NOMO-1 (cell line): Measurements from ENCODE around the gene U2AF1L4.
A peak's percentile ranks its signal among the peaks of the same experiment; 100 is the strongest.

Source experiments
- DNase-seq, 2 experiments: peaks; one replicate each; lab custom pipeline; 2025; ENCODE audit not compliant: unreplicated experiment in 2 of 2; lab: John Stamatoyannopoulos, UW

U2AF1L4 gene, protein sequence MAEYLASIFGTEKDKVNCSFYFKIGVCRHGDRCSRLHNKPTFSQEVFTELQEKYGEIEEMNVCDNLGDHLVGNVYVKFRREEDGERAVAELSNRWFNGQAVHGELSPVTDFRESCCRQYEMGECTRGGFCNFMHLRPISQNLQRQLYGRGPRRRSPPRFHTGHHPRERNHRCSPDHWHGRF

DNA sequence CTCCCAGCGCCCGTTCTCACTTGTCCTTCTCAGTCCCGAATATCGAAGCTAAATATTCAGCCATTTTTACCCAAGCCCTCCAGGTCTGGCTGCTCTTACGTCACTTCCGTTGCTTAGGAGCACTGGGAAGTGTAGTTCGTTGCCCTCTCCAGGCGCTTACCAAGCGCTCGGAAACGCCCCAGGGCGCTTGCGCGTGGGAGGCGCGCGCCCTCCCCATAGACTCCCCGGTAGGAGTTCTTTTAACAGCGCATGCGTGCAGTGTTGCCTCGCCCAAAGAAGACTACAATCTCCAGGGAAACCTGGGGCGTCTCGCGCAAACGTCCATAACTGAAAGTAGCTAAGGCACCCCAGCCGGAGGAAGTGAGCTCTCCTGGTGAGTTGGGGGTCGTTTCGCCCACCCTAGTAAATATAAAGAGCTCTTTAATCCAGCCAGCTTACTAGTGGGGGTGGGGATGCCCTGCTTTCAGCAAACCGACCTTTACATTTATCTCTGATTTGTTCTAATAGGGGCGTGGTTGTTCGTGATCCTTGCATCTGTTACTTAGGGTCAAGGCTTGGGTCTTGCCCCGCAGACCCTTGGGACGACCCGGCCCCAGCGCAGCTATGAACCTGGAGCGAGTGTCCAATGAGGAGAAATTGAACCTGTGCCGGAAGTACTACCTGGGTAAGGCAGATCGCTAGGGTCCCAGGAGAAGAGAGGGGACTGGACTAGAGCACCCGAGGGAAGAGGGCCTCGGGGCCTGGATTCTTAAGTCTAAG, at the start of gene U2AF1L4, which contains the start of gene PSENEN:
Gene U2AF1L4 (minus strand): TSS at position 91 of the 759 bp plus-strand sequence. CDS start 27 bp downstream, at position 64.
Gene PSENEN (plus strand): TSS at position 324 of the 759 bp plus-strand sequence. CDS start 280 bp downstream, at position 604.
- DNase-seq: peak; percentile 96 to 99

DNA sequence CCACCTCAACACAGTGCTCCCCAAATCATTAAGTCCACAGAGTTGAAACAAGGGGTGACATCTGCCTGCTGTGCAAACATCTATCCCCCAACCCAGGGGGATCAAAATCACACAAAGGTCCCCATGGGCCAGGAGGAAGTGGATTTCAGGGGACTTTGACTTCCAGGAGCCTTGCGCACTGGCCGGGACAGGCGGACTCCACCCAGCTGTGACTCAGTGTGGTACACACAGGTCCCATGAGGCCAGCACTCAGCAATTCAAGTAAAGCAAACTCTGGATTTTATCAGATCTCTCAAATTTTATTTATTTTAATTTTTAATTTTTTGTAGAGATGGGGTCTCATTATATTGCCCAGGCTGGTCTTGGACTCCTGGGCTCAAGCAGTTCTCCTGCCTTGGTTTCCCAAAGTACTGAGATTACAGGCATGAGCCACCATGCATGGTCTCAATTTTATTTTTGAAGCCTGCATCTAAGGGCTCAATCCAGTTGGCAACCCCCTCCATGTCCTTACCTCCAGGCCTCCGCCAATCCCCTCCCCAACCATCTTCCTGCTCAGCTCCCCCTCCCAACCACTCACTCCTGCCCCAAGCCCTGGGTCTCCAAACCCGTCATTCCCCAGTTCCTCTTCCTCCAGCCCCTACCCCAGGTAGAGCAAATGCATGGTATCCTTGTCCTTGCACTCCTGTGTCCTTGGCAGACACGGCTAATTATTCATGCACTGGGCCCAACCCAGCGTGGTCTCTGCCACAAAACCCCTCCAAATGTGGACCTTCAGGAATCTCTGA, 48.4 kb upstream of the U2AF1L4 start:
- DNase-seq: no peak

DNA sequence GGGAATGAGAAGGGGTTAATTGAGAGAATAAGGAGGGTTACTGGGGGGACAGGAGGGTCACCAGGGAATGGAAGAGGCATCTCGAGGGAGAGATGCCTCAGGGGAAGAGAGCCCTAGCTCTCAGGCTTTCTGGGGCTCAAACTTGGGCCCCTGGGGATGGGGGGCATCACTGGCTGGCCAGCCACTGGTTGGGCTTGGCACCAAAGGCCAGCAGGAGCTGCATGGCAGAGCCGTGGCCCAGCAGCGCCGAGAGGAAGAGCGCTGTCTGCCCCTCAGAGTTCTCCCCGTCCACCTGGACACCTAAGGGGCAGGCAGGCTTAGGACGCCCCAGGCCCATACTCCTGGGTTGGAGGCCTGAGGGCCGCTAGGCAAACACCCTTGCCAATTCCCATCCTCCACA, 47.7 kb upstream of the U2AF1L4 start:
- no peak for DNase-seq

DNA sequence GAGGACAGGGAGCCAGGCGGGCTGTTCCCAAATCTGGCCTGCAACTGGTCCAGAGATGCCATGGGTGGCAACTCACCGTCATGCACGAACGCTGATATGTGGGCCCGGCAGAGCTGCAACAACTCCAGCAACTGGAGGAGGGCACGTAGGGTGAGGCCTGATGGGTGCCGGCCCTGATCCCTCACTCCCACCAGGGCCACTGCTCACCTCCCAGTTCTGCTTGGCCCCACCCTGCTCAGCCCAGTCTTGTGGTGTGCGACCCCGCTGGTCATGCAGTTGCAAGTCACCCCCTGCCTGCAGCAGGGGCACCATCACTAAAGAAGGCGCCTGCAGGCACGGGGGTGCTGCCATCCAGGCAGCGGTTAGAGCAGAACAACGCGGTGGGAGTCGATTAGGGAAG, 47.1 kb upstream of the U2AF1L4 start:
- no peak for DNase-seq

DNA sequence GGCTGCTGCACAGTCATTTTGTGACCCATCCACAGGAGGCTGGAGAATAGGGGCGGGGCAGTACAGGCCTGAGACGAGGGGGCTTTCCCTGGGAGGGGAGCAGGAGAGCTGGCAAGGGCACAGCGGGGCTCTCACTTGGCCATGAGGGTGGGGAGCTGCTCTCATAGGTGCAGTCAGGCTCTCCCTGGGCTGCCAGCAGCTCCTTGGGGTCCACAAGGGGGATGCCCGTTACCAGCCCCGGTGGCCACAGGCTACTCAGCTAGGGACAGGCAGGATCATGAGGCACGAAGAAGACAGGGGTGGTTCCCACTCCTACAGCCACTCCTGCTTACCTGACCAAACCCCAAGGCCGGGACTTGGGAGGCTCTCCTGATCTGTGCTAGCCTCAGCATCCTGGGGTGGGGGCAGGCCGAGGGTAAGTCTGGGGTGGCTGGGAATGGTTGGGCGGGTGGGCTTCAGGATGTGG, 46.6 kb upstream of the U2AF1L4 start:
- no peak for DNase-seq

DNA sequence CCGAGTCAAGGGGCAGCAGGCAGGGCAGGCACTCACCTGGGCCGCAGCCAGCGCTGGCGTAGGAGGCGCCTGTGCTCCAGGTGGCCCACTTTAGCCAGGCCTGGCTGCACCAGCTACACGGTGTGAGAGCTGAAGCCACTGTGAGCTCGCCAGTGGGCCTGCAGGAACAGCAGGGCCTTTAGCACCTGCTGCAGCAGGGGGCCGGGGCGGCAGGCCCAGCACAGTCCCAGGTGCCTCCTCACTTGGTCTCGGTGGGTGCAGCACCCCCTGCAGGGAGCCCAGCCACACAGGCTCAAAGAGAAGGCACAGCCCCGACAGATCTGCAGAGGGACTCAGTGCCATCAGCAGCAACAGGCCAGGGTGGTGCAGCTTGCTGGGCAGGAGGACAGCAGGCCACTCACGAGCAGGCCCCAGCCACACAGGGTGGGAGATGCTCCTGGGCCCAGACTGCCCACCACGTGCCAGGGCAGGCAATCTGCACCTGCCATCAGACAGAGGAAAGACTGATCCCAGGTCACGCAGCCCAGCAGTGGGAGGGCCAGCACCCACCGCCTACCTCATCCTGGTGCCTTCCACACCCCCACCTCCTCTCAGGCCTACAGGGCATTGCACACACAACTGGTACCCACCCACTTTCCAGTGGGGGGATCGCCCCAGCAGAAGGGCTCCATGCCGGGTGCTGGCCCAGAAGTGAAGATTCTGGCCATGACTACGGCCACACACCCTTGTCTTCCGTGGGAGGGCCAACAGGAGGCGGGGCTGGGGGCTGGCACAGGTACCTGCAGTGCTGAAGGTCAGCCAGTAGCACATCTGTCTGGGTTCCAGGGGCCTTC, 46.0 kb upstream of the U2AF1L4 start:
- no peak for DNase-seq

DNA sequence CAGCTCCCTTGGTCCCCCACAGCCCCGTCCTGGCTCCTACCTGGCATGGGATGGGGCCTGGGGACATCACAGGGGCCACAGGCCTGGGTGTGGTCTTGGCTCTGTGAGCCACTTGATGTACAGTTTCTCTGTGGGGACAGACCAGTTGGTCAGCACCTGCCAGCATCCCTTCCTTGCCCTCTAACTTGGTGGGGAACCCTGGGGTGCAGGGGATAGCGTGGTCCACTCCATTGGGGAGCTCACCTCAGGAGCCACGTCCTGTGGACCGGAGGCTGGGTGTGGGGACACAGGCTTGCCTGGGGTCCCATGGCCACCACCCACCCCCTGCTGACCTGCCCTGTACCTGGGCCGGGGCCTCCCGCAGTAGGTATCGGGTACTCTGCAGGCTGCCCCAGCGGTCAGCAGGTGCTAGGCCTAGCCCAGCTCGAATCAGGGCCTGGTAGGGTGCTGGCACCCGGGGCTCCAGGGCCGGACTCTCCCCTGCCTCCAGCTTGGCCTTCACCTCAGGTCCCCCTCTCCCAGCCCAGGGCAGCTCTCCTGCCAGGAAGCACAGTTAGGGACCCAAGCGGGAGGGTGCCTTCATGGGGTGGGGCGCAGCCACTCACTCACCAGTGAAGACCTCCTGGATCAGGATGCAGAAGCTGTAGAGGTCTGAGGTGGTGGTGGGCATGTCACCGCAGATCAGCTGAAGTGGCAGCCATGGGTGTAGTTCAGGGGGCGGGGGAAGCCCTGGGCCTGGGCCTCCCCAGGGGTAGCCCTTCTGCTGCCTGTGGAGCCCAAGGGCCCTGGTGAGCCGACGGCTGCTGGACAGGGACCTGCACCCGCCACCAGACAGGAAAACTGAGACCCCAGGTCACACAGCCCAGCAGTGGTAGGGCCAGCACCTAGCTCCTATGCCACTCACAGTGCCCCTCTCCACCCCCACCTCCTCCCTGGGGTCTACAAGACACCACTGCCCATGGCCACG, 45.0 kb upstream of the U2AF1L4 start:
- no peak for DNase-seq

DNA sequence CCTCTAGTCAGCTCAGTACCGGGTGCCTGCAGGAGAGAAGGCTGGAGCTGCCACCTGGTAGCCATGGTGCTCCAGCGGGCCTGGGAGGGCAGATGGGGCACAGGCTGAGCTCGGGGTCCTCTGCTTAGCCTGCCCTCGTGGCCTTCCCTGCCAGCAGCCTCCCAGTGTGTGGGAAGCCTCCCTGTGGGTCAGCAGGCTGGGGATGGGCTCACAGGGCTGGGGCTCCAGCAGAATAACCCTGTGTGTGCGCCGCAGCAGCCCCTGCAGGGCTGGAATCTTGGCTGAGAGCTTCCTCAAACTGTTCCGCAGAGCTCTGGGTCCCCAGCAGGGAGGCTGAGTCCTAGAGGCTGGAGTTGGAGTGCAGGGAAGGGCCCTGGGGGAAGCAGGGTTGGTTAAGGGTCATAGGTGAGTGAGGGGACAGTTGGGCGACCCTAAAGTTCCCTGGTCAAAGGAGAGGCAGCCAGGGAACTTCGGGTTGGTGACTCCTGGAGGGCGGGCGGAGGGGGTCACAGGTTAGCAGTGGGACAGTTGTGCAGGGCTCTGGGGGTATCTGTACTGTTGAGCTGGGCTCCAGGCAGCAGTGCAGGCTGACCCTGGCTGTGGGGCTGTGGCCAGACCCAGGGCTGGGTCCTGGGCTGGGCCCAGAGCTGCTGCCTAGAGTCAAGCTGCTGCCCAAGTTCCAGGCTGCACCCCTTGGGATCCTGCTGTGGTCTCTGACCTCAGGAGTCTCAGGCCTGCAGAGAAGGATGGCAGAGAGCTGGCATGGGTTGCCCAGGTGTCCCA, 44.2 kb upstream of the U2AF1L4 start:
- no peak for DNase-seq

DNA sequence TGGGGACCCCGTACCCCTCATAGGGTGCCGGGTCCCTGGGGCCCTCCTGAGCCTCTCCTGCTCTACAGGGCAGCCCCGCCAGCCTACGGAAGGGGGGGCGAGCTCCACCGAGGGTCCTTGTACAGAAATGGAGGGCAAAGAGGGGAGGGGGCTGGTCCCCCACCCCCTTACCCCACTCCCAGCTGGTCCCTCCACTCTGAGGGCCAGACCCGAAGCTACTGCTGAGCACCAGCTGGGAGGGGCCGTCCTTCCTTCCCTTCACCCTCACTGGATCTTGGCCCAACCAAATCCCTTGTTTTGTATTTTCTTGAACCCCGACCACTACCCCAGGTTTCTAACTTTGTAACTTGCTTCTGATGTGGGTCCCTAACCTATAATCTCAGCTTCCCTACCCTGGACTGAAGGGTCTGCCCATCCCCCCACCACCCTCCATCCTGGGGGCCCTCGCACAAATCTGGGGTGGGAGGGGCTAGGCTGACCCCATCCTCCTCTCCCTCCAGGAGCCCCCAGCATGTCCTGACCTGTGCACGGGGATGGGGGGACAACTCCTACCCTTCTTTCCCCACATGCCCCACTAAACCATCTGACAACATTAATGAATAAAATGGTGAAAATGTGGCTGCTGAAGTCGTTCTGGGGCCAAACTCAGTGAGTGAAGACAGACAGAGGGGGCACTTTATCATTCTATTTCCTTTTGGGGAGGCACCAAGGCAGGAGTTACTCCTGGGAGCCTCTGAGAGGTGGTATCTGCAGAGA, 43.2 kb upstream of the U2AF1L4 start:
- no peak for DNase-seq

DNA sequence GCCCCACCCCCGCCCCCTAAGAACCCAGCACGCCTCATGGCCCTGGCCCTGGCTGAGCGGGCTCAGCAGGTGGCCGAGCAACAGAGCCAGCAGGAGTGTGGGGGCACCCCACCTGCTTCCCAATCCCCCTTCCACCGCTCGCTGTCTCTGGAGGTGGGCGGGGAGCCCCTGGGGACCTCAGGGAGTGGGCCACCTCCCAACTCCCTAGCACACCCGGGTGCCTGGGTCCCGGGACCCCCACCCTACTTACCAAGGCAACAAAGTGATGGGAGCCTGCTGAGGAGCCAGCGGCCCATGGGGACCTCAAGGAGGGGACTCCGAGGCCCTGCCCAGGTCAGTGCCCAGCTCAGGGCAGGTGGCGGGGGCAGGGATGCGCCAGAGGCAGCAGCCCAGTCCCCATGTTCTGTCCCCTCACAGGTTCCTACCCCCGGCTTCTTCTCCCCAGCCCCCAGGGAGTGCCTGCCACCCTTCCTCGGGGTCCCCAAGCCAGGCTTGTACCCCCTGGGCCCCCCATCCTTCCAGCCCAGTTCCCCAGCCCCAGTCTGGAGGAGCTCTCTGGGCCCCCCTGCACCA, 42.1 kb upstream of the U2AF1L4 start:
- no peak for DNase-seq

DNA sequence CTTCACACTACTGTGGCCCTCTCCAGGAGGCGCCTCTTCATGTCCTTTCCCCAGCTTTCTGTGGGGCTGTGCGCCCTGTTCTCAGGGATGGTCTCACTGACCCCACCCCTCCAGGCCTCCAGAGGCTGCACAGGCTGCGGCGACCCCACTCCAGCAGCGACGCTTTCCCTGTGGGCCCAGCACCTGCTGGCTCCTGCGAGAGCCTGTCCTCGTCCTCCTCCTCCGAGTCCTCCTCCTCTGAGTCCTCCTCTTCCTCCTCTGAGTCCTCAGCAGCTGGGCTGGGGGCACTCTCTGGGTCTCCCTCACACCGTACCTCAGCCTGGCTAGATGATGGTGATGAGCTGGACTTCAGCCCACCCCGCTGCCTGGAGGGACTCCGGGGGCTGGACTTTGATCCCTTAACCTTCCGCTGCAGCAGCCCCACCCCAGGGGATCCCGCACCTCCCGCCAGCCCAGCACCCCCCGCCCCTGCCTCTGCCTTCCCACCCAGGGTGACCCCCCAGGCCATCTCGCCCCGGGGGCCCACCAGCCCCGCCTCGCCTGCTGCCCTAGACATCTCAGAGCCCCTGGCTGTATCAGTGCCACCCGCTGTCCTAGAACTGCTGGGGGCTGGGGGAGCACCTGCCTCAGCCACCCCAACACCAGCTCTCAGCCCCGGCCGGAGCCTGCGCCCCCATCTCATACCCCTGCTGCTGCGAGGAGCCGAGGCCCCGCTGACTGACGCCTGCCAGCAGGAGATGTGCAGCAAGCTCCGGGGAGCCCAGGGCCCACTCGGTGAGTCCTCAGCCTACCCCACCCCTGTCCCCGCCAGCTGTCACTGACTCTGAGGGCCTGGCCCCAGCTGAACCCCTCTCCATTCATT, 41.3 kb upstream of the U2AF1L4 start:
- no peak for DNase-seq

DNA sequence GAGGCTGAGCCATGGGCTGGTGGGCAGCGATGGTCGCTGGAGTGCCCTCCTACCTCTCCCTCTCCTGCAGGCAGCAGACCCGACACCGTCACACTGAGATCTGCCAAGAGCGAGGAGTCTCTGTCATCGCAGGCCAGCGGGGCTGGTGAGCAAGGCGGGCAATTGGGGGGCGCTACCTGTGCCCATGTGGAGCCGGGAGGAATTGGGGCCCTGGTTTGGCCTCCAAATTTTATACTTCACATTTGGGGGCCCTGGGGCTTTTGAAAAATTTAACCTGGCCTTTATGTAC, 40.1 kb upstream of the U2AF1L4 start:
- DNase-seq: no peak

DNA sequence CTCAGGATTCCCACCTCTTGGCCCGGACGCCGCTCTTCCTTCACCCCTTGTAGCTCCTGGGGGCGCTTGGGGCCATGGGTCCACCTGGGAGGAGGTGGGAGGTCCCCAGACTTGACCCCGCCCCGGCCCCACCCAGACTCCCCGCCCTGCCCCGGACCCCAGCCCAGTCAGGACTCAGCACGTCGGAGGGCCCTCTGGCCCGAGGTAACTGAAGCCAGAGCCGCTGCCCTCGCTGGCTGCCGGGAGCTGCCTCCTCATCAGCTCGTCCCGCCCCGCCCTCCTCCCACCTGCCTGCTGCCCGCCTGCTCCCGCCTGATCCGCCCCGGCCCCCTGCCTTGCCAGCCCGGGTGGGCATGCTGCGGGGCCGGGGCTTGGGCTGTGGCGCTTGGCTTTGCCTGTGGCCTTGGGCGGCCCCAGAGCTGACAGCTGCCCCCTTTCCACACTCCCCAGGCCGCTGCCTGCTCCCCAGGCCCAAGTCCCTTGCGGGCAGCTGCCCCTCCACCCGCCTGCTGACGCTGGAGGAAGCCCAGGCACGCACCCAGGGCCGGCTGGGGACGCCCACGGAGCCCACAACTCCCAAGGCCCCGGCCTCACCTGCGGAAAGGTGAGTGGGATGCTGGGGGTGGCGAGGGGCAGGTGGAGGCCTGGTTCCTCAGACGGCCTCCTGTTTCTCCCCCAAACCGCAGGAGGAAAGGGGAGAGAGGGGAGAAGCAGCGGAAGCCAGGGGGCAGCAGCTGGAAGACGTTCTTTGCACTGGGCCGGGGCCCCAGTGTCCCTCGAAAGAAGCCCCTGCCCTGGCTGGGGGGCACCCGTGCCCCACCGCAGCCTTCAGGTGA, 39.5 kb upstream of the U2AF1L4 start:
- no peak for DNase-seq

DNA sequence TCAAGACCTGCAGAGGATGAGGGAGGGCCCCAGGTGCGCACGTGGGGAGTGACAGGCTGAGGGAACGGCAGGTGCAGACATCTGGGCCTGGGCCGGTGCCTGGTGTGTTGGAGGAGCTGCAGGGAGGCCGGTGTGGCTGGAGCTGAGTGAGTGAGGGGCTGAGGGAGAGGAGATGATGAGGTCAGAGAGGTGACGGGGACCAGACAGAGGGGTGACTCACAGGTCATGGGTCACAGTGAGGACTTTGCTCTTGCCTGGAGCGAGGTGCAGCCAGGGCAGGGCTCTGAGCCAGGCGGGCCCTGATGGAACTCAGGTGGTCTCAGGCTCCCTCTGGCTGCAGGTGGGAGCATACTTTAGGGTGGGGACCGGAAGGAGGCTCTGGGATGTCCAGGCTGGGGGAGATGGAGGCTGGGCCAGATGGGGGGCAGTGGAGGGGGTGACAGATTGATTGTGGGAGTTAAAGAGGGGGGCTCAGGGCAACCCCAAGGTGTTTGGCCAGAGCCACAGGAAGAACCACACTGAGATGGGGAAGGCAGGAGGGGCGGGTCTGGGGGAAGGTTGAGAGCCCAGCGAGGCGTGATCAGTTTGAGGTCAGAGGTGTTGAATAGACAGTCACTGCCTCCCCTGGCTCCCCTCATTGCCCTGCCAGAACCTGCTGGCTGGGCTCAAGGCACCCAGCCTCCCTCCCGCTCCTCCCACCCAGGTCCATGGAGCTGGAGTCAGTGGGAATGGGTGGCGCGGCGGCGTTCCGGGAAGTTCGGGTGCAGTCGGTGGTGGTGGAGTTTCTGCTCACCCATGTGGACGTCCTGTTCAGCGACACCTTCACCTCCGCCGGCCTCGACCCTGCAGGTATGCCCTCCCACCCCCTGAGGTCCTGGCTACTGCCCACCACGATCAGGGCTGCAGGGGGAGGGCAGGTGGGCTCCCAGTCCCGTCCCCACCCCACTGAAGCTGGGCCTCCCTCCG, 38.5 kb upstream of the U2AF1L4 start:
- no peak for DNase-seq

DNA sequence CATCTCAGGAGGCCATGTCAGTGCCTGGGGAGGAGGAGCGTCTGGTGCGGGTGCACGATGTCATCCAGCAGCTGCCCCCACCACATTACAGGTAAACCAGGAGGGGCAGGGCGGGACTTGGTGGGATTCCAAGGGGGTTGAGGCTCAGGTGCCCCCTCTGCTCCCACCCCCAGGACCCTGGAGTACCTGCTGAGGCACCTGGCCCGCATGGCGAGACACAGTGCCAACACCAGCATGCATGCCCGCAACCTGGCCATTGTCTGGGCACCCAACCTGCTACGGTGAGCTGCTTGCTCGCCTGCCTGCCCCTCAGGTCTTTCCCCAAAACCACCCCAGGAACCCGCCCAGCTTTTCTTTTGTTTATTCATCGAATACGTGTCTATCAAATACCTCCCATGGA, 37.4 kb upstream of the U2AF1L4 start:
- no peak for DNase-seq
